GM19035 (cell line): Measurements from ENCODE around the gene POMZP3.
"Not testable (repeated sequence)": the region's sequence is repeated elsewhere in the genome, so short reads cannot be mapped to it uniquely, and the experiment has no call there.

Experiments
- ATAC-seq: cut with Tn5 transposase; IDR thresholded peaks from one replicate; pipeline ENCODE4 v1.9.1; 2021; ENCODE audit not compliant: unreplicated experiment

POMZP3 gene

DNA sequence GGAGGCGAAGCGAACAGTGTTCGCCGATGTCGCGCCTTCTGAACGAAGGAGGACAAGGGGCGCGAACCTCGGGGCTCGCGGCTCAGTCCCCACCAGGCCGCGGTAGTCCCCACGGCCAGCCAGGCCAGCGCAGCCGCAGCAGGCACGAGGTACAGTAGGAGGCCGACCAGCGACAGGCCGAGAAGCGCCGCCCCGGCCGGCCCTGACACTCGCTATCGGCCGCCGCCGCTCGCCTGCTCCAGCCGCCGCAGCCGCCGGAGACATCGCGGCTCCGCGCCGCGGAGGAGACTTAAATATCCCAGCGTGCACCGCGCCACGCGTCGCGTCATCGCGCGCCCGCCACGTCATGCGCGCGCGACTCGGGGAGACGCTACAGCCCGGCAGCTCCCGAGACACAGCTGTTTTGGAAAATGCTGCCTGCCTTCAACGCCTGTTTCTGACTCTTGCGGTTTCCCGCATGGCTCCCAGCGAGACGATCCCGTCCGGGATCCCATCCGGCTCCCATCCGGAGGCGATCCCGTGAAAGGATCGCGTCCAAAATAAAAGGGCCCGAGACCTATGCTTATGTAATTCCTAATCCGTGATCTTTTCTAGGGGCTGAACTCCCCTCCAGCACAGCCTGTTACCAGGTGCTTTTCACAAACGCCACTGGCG is at the start of gene POMZP3:
Gene POMZP3, minus strand, starts transcription at position 291 of the 654 bp plus-strand sequence. CDS start 1,215 bp downstream, outside the sequence.
- ATAC-seq = peak; percentile 84

DNA sequence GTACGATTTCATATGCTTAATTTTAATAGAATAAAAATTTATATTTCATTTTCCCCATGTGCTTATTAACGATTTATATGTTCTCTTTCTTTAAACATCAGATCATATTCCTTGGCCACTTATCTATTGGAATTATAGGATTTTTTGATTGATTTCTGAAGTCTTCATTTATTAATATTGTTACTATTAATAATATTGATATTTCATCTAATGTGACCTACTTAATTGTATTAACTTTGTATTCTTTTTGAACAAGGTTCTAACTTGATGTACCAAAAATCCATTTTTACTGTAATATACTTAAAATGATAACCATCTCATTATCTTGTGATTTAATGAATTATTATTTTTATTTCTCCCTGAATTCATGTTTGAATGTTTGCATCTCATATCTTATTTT is 48.7 kb upstream of the POMZP3 start:
- not testable (repeated sequence) for ATAC-seq

DNA sequence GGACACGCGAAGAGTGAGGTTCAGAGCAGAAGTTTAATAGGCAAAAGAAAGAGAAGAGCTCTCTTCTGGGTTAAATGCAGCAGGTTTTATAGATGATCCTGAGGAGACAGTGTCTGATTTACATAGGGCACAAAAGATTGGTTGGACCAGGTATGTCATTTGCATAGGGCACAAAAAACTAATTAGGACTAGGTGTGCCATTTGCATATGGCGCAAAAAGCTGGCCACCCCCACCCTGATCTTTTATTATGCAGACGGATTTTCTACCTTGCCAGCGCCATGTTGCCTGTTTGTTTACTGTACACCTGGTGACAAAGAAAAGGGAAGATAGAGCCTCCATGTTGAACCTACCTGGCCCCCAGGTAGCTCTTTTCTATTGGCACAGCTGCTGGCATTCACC is 46.3 kb upstream of the POMZP3 start:
- not testable (repeated sequence) for ATAC-seq

DNA sequence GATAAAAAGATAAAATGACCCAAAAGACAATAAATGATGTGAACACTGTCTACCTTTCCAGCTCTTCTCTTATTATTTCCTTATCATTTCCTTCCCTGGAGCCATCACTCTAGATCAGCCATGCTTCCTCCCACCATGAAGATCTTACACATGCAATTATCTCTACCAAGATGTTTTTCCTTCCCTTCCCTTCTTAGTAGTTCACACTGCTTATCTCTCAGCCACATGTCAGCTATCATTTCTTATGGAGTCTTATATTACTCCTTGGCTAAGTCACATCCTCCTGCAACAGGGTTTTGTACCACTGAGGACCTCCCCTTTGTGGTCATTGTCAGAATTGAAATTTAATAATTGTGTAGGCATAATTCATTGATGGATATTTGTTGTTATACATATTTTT is 32.1 kb upstream of the POMZP3 start:
- not testable (repeated sequence) for ATAC-seq

DNA sequence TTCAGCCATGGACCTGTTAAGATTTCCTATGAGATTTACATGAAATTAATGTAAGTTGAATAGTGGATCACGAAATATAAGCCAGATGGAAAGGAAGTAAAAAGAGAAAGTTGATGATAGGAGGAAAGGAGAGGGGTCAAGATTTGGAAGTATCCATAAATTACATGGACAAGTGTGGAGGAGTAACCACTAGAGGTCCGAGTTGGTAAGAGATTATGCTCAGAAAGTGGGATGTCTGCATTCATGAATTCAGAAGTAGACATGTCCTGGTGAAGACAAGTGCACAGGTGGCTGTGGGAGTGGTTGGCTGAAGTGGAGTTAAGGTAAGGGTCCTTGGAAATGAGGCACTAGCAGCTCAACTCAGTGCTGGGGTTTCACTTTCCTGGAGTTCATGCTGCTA is 29.3 kb upstream of the POMZP3 start:
- not testable (repeated sequence) for ATAC-seq

DNA sequence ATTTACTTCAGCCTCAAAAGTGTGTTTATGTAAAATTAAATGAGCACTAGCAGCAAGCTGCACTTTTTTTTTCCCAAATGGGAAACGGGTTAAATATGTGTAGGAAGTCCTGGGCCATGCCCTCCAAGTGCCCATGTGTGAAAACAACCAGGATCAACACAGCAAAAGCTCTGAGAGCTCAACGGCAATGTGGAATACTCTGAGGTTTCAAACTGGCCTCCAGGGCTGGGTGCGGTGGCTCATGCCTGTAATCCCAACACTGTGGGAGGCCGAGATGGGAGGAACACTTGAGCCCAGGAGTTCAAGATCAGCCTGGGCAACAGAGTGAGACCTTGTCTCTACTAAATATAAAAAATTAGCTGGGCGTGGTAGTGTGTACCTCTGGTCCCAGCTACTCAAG is 15.5 kb upstream of the POMZP3 start:
- ATAC-seq = not testable (repeated sequence)

DNA sequence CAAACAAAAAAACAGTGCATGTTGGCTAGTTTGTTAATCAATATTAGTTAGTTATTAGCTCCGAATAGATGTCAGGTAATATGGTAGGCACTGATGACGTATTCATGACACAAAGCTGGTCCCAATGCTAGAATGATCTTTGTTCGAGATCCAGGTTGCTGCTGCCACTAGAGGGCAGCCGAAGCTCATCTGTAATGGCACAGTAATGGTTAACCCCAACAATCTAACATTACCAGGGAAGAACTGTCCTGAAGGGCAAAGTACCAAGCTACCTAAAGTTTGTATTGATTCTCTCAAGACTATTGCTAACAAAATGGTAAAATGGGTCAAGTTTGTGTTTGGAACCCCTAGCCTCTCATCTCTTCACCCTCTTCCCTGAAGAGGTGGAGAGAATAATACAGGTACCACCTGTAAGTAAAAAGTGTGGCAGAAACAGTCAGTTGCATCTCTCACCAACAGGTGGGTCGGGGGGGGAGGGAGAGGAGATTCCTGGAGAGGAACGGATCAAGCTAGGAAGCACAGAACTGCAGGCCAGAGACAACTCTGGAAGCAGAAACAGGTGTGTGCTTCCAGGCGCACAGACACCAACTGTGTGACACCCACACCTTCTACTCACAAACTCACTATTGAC is 10.1 kb upstream of the POMZP3 start:
- not testable (repeated sequence) for ATAC-seq

DNA sequence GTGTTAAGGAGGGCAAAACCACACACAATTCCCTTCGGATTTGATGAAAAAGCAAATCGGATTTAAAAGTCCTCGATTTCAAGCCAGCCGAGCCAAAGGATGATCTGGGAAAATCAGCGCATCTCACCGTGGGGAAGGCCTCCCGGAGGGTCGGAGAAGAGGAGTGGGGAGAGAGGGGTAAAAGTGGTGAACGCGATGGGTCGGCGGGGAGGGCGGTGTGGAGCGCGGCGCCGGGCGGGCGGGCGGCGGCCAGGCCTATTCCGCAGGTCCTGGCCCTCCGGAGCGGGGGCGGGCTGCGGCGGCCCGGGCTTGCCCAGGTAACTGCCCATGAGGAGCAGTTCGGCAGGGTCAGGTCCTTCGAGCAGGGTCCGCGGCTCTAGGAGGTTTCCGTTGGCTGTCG is 498 bp downstream of the POMZP3 start:
- not testable (repeated sequence) for ATAC-seq

DNA sequence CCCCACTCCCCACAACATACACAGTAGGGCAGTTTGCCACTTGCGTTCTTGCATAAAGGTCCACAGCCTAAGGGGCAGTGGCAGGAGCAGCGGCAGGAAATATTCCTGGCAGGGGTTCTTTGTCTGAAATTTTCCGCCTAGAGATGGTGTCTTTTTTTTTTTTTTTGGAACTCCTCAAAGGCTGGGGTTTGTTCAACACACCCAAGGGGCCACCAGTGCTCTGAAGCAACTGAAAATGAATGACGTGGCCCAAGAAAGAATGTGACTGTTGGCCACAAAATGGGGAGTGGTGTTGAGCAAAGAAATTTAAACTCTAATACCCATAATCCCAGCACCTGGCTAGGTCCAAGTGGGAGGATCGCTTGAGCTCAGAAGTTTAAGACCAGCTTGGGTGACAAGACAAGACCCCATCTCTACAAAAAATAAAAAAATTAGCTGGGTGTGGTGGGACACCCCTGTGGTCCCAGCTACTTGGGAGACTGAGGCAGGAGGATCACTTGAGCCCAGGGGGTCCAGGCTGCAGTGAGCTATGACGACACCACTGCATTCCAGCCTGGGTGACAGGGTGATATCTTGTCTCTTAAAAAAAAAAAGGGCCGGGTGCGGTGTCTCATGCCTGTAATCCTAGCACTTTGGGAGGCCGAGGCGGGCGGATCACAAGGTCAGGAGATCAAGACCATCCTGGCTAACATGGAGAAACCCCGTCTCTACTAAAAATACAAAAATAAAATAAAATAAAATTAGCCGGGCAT is 7.5 kb downstream of the POMZP3 start:
- not testable (repeated sequence) for ATAC-seq

DNA sequence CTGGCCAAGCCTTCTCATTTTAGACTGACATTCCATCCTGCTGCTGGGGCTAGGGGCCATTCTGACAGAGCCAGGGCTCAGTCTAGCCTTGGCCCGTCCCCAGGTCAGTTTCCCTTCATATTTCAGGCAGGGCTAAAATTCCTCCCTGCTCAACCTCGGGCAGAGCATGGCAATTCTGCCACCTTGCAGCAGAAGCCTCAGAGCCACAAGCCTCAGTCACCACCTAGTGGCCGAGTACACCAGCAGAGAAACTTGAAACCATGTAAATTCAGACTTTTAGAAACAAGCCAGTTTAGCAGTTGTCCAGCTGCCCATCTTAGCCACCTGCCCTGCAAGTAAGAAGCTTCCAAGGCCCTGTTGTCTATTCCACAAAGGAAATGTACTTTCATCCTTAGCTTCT is 13.3 kb downstream of the POMZP3 start:
- not testable (repeated sequence) for ATAC-seq

DNA sequence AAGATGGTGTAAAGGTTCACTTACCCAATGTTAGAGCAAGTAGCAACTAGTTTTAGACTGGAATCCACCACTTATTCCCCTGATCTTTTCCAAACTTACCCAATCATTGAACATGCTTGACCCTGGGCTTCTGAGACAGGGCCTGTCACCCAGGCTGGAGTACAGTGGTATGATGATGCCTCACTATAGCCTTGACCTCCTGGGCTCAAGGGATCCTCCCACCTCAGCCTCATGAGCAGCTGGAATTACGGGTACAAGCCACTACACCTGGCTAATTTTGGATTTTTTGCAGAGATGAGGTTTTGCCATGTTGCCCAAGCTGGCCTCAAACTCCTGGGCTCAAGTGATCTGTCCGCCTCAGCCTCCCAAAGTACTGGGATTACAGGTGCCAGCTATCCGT is 14.8 kb downstream of the POMZP3 start:
- not testable (repeated sequence) for ATAC-seq

DNA sequence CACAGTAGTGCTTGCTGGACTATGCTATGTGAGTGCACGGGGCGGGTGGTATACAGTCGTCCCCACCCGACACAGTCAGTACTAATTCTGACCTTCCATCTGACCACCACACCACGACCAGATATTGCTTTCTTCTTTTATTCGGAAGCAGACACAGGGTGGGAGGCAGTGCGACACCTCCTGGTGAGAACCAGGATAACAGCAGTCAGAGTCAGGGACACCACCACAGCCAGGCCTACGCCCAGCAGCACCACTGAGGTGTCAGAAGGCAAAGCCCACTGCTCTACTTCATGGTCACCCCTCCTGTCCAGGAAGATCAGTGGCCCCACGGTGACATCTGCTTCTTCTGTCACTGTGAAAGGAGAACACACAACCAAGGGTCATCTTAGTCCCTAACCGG is 17.2 kb downstream of the POMZP3 start:
- ATAC-seq = not testable (repeated sequence)

DNA sequence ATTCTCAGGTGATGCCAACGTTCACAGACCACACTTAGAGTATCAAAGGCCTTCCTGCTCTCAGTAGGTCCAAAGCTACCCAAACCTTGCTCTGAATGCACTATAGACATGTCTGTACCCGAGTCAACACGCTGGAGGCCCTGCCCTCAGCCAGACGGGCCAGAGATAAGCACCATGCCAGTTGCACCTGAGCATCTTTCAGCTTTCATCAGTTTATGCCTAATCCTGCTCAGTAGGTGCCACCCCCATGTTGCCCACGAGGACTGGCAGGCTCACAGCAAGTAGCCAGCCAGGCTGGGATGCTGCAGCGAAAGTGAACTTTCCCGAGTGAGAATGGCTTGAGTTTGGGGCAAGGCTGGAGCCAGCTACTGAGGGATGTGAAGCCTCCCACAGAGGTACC is 18.6 kb downstream of the POMZP3 start:
- not testable (repeated sequence) for ATAC-seq

DNA sequence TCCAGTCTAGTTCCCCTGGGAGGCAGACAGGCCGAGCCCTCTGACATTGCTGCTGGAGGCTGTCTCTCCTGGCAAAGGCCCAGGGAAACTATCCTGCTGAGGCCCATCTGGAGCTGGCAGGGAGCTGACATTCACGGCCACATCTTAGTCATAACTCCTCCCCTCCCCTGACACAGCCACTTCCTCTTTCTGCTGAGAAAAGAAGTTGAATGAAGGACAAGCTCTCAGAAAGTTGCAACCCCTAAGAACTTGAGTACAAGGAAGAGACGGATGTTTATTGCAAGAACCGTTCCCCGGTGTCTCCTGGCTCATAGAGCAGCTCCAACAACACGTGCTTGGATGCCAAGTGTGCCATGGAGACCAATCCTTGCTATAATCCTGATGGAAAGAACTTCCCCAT is 21.1 kb downstream of the POMZP3 start:
- peak; percentile 95 for ATAC-seq

DNA sequence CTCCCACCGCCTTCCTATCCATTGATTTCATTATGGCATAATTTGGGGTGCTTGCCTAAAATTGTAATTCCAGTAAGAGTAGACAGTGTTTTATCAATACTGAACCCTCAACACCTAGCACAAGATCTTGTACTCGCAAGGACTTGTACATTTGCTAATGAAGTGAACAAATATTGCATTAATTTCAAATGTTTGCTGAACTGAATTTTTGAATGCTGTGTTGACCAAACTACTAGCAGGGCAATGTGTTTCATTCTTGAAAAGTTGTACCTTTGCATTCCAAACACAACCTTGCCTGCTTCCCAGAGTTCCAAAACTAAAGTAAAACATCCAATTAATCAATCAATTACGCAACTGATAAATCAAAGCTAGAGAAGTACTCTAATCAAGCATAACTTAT is 26.4 kb downstream of the POMZP3 start:
- not testable (repeated sequence) for ATAC-seq

DNA sequence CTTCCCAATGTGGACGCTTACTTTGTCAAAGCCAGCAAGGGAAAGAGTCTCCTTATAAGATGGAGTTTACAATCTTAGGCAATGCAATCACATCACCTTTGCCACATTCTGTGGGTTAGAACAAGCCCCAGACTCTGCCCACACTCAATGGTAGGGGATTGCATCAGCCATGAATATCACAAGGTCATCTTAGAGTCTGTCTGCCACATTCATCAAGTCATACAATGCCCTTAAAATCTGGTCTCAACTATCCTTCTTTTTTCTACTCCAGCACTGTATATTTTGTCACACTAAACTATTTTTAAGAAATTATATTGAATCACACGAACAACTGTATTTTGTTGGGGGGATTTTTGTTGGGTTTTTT is 27.0 kb downstream of the POMZP3 start:
- not testable (repeated sequence) for ATAC-seq

DNA sequence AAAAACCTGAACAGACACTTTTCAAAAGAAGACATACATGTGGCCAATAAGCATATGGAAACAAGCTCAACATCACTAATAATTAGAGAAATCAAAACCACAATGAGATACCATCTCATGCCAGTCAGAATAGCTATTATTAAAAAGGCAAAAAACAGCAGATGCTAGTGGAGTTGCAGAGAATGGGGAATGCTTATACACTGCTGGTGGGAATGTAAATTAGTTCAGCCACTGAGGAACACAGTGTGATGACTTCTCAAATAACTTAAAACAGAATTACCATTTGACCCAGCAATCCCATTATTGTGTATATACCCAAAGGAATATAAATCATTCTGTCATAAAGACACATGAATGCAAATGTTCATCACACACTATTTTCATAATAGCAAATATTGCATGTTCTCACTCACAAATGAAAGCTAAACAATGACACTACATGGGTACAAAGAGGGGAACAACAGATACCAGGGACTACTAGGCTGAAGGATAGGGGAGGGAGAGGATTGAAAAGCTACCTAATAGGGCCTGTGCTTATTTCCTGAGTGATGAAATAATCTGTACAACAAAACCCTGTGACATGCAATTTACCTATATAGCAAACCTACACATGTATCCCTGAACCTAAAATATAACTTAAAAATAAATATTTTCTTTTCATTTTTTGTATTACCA is 28.4 kb downstream of the POMZP3 start:
- not testable (repeated sequence) for ATAC-seq

DNA sequence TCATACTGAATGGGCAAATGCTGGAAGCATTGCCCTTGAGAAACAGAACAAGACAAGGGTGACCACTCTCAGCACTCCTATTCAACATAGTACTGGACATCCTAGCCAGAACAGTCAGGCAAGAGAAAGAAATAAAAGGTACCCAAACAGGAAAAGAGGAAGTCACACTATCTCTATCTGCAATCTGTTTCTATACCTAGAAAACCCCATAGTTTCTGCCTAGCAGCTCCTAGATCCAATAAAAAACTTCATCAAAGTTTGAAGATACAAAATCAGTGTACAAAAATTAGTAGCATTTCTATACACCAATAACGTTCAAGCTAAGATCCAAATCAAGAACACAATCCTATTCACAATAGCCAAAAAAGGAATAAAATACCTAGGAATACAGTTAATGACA is 29.8 kb downstream of the POMZP3 start:
- not testable (repeated sequence) for ATAC-seq

DNA sequence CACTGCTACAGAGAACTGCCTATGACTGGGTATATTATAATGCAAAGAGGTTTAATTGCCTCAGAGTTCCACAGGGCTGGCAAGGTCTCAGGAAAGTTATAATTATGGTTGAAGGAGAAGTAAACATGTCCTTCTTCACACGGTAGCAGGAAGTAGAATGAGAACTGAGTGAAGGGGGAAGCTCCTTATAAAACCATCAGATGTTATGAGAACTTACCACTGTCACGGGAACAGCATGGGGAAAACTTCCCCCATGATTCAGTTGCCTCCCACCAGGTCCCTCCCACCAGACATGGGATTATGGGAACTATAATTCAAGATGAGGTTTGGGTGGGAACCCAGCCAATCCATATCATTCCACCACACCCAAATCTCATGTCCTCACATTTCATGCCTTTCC is 34.4 kb downstream of the POMZP3 start:
- ATAC-seq = not testable (repeated sequence)

DNA sequence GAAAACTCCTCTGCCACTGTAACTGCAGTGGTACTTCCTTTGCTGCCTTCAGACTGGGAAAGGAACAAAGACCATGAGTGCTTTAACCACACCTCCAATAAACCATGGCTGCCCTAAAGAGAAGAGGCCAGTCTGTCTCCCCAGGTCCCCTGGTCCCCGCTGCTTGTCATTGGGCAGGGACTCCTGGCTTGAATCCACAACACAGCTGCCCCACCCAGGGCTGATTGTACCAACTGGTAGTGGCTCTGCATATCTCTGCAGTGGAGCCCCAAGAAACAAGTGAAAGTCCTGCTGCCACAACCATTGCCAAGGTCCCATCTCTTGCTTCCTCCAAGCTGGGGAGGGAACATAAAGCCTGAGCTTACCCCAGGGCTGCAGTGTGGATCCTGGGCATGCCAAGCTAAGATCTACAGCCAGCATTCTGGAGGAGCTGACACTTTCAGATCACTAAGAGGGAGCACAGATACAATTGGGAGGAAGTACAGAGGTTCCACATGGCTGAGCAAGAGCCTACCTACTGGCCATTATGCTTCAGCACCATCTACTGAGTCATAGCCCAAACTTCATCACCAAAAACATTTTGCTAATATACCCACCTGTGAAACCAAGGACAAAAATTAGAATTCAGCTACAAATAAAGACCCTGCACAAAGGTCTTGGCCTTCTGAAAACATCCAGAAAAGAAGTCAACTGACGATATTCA is 35.3 kb downstream of the POMZP3 start:
- ATAC-seq = peak; percentile 73

DNA sequence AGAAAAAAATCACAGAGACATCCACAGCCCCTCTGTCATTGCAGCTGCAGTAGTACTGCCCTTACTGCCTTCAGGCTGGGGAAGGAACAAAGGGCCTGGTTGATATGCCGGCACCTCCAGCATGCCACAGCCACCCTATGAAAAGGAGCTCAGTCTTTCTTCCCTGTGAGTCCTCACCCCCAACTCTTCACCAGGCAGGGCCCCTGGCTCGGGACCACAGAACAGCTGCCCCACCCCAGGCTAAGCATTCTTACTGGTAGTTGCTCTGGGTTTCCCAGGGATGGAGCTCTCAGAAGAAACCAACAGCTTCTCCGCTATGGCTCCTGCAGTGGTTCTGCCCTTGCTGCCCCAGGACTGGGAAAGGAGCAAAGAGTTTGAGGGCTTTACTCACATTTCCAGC is 36.0 kb downstream of the POMZP3 start:
- ATAC-seq = not testable (repeated sequence)
